Activated T-cell treated with anti-CD3 and anti-CD28 coated beads, Interleukin-2, amount 50 U/mL, for 1 hour (primary cell): ENCODE measurements around the gene PREX1.

ENCODE experiments used
- DNase-seq: peaks from one replicate; pipeline ENCODE4 v3.0.0-alpha.2; 2020

PREX1 gene

DNA sequence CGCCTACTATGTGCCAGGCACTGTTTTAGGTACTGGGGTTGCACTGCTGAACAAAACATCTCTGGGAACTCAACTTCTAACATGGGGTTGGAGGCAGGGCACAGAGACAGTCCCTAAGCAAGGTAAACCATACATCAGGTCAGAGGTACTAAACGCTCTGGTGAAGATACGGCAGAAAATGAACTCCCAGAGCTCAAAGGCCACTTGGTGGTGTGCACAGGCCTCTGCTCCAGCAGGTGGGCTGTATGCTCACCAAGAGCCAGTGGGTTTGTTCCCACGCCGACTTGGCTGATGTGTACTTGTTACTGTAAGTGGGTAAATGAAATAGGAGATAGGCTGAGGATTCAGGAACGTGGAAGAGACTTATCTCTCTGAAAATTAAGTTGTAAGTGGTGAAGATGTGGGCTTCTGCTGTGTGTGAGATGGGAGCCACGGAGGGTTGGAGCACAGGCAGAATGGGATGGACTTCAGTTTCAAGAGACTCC is 133.4 kb downstream of the PREX1 start:
- DNase-seq = no peak

DNA sequence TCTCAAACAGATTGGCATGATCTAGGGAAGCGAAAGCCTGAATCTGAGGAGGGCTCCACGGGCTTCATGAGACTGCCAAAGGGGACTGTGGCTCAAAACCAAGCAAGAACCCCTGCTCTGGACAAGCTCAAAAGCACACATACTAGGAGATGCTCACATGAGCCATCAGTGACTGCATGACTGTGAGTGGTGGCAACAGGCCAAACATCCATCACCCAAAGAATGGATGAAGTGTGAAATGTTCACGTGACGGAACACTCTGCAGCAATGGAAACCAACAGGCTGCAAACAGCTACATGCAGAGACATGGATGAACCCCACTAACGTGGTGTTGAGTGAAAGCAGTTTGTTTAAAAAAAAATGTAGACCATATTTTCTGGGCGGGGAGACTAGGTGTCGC is 136.3 kb downstream of the PREX1 start:
- no peak for DNase-seq

DNA sequence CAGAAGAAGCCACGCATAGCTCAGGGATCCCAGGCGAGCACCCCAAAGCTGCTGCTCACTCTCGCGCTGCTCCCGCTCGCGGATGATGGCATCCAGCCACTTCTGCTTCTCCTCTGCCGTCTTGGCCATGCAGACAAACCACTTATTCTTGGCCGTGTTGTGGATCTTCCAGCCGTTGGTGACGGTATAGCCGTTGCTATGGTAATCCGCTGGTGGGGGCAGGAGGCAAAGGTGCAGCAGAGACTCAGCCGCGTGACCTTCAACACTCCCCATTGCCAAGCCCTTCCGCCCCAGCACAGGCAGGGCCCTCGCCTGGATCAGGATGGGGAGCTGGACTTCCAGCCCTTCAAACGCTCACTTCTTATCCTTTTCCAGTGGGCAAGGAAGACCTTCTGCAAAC is 136.9 kb downstream of the PREX1 start:
- DNase-seq = no peak

DNA sequence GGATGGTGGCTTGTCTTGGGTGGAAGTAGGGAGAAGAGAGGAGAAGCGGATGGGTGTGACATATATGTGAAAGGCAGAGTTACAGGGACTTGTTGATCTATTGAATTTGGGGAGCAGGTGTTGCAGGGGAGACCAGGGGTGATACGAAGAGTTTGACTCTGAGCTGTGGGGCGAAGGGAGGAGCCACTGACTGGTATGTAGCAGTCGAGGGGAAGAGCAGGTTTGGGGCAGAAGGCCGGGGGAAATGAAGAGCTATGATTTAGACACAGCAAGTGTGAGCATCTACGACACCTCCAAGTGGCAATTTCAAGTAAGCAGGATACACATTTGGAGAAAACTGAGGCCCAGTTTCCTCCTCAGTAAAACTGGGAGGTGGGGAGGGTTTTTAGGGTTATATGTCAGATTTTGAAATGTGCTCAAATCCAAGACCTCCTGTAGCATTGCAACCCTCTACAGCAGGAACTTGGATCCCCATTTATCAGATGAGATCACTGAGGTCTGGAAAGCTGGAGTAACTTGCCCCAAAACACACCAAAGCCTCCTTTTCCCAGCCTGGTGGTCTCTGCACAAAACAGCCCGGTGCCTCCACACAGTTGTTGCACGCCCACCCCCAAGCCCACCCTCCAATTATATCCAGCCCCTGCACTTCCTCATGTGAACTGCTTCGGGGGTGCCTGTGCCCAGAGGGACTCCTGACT is 137.8 kb downstream of the PREX1 start:
- no peak for DNase-seq

DNA sequence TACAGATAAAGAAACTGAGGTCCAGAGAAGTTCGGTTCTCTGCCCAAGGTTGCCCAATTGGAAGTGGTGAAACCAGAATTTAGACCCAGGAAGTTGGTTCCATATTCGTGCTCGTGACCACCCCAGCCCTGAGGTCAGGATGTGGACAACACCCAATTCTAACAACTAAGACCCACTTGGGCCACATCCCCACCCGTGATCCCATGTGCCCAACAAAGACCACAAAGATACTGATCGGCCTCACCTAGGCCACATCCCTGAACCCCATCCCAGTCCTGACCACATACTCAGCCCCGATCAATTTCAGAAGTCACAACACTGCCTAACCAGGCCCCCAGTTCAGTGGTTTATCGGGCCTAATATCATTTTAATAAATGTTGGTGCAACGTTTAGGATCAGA is 138.4 kb downstream of the PREX1 start:
- DNase-seq = no peak

DNA sequence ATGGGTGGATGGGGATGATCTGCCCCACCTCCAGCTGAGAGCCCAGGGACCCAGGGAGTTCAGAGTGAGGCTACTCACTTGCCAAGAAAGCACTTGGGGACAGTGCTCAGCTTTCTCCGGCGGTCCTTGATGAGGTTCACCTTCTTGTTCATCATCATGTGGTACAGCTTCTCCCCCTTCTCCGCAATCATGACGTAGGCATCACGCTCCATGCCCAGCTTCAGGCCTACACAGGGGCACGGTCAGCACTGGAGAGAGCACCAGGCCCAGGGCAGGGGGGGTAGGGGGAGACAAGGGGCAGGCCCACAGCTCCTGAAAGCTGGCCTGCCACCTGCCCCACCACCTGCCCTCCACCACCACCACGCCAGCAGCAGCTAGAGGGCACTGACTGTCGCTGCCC is 139.2 kb downstream of the PREX1 start:
- DNase-seq = no peak

DNA sequence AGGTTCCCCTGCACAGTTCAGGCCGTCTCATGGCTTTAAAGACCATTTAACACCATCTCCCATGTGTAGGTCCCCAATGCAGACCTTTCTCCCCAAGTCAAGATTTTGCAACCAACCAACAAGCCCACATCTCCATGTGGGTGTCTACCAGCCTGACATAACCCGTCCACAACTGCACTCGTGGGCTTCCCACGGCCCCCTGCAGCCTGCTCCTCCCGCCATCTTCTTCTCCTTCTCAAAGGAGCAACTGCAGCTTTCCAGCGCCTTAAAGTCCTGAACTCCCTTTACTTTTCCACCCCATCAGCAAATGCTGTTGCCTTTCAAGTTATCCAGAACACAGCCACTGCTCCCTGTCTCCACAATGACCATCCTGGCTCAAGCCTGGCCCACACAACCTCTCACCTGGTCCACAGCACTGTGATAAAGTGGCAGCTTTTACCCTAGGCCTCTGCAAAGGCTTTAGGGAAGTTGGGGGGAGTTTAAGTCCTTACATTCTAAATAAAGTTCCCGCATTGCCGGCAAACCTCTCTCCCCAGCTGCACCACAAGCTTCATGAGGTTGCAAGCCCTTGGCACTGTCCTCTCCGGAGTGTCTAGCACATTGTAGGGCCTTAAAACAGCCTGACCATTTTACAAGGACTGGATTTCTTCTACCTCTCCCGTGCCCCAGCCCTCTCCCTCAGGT is 140.5 kb downstream of the PREX1 start:
- DNase-seq = no peak

DNA sequence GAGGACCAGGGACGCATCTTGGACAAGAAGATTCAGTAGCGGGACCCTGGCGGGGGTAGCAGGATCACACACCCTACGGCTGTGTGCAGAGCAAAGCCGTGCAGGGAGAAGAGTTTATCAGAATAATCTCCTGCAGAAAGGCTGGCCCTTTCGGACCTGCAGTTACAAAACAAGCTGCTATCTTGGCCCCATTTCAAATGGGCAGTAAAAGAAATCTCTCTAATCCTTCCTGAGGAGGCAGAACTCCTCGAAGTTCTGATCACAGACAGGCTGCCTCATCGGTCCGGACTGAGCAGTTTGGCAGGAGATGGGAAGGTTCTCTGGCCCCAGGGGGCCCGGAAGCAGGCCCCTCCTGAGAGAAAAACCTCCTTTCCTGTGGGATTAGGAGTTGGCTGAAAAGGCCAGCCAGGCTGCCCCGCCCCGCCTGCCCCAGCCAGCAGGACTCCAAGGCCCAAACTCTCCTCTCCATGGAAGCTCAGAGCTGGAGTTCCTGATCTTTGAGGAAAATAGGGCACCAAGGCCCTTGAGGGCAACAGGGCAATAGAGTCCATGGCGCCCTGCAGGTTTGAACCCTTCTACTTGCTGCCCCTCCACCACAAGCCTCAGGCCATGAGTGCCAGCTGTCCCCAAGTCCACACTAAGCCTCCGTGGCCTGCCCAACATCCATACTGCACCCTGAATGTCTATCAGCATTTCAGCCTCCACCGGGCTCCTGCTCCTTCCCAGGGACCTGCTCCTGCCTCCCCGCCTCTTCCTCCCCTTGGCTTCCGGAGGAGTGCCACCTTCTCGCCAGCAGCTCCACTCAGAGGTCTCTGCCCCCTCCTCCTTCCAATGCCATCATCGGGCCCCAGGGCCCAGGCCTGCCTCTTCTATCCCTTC is 141.3 kb downstream of the PREX1 start:
- no peak for DNase-seq

DNA sequence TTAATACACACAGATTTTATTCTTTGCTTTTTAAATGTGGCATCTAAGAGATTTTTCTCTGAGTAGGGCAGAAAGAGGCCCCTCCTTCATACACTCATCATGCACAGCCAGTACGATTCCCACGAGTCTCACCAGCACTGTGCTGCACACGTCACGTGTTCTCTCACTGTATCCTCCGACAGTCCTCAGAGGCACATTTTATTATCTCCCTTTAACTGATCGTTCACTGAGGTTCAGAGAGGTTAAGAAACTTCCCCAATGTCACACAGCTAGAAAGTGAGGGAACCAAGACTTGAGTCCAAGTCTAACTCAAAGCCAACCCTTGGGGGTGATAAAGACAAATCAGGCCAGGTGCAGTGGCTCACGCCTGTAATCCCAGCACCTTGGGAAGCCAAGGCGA is 142.5 kb downstream of the PREX1 start:
- DNase-seq = no peak

DNA sequence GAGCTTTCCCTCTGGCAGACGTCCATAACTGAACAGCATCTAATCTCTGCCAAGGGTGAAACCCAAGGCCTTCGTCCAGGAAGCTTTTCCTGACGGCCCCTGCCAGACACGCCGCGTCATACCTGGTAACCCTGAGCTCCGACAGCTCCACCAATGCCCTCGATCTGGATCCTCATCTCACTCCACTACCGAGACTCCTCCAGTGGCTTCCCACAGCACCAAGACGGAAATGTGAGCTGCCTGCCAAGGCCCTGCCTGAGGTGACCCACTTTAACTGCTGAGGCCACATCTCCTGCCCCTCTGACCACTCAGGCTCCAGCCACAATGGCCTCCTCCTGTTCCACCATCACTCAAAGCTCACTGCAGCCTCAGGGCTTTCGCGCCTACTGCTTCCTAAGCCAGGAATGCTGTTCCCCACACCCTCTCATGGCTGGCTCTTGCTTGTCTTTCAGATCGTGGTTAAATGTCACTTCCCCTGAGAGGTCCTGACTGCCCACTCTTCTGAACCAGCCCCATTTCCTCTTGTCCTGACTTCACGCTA is 143.2 kb downstream of the PREX1 start:
- DNase-seq = no peak

DNA sequence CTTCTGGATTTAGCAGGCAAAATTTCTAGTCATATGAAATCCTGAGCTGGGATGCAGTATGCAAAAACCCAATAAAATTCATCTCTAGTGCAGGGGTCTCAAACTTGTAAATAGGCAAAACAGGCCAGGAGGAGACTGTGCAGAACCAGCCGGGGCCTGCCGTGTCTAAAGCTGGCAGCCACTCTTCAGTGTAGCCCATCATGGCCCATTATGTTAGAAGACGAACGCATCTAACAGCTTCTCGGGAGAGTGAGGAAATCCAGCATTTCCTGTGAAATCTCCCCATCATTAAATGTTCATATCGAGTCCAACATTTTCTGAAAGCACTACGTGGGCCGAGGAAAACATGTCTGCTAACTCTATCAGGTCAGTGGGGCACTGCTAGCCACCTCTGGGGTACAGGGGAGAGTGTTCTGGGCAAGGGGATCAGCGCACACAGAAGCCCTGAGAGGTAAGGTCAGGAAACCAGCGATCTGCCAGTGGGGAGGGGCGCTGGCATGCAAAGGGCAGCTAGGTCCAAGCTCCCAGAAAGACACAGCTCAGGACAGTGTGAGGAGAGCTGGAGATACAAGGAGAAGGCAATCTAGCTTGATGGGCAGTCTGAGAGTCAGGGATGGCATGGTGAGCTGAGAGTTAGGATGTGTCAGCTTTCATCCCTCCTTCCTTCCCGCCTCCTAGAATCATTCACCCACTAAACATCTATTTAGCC is 144.2 kb downstream of the PREX1 start:
- no peak for DNase-seq

DNA sequence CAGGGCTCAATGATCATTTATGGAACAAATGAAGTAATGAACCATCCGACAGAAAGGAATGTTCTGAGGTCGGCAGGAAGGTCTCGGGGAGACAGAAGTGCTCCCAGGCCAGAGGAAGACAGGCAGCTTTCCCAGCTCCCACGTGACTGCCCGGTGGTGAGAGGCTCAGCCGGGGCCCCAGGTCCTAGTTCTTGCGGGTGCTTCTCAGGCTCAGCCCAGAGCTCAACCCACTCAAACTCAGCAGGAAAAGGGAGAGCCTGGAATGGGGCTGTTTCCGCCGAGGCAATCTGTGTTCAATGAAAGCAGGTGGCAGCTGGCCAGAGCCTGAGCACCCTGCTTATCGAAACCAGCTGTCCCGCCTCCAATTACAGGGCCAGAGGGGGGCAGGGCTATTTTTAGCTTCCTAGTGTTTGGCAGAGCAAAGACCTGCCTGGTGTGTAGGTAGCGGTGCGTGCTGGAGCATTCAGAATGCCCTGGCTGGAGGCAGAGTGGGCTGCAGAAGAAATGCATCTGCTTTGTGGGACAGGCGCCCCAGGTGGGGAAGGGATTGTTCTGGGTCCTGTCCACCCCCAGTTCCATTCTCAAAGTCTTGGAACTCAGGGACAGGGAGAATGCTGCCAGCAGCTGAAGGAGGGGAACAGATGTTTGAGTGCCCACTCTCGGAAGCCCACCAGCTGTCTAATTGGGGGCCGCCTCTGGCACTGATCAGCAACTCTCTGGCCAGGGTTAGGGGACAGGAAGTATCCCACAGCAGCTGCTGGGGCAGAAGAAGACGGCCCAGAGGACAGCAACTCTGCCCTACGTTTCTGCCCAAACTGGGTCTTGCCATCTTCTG is 145.1 kb downstream of the PREX1 start:
- no peak for DNase-seq

DNA sequence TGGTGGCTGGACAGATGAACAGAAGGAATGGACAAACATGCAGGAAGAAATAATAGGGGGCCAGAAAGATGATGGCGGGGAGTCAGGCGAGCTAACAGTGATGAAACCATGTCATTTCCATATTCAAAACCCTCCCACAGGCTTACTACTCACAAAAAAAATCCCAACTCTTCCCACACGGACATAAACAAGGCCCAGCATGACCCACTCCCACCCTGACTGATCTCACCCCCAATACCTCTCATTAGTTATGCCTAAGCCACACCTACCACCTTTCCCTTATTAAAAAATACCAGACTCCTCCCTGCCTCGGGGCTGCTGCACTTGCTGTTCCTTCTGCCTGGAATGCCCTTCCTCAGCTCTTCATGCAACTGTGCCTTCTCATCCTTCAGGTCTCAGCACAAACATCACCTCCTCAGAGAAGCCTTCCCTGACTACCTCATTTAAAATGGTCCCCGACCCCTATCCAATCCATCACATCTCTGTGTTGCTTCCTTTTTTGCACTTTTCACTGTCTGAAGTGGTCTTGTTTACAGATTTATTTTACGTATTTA is 145.8 kb downstream of the PREX1 start:
- DNase-seq = no peak

DNA sequence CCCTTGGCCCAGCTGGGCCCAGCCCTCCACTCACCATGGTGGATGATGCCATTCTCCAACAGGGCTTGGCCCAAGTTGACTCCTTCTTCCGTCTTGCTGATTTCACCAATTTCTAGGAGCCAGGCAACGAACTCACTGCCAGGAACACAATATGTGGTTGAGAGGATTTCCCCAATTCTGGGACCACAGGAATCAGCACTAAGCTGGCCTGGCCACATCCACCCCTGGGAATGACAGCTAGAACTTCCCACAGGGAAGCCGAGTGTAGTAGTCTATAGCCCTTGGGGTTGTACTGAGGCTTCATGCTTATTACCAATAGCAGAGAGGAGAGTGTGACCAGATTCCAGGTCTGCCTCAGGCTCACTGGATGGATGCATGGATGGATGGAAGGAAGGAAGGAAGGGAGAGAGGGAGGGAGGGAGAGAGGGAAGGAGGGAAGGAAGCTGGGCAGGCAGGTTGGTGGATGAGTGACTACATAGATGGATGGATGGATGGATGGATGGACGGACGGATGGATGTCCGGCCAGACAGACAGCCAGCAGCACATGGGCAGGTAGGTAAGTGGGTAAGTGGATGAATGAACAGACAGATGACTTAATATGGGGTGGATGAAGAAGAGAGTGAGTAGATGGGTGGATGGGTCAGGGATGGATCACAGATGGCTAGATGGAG is 146.5 kb downstream of the PREX1 start:
- DNase-seq = no peak

DNA sequence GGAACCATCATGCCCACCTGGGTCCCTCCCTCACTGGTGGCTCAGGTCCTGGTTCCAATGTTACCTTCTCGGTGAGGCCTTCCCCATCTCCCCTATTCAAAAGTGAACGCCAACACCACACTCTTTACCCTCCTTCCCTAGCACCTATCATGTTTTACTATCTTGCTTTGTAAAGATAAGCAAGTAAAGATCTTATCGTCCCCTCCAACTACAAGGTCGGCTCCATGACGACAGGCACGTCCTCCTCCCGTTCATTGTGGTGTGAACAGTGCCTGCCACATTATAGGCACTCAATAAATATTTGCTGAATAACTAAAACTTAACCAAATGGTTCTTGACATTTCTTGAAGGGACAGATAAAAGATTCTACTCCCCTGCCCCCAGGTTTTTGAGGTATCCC is 147.1 kb downstream of the PREX1 start:
- DNase-seq = no peak

DNA sequence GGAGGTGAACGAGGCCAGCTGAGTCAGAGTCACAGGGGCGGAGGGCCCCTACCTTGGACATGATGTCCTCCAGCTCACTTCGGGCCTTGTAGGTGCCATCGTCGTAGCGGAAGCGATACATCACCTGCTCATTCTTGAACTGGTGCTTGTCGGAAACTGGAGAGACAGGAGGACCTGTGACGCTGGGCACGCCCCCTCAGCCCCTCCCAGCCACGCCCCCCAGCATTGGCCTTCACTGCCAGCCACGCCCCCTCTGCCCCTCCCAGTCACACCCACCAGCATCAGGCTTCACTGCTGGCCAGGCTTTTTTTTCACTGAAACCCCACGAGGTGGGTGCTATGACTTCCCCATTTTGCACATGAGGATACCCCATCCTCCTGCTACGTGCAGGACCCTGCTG is 148.2 kb downstream of the PREX1 start:
- DNase-seq = no peak

DNA sequence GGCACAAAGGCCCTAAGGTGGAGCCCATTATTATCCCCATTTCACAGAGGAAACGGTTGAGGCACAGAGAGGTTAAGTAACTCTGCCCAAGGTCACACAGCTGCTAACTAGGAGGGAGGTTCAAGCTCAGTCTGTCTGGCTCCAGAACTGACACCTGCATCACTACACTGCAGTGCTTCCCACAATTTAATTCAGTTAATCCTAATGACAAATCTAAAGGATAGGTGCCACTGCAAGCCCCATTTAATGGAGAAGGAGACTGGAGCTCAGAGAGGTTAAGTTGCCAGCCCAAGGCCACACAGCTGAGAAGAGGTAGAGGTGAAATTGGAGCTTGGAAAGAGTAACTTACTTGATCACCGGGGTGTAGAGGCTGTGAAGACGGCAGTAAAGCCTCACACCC is 148.8 kb downstream of the PREX1 start:
- DNase-seq = no peak

DNA sequence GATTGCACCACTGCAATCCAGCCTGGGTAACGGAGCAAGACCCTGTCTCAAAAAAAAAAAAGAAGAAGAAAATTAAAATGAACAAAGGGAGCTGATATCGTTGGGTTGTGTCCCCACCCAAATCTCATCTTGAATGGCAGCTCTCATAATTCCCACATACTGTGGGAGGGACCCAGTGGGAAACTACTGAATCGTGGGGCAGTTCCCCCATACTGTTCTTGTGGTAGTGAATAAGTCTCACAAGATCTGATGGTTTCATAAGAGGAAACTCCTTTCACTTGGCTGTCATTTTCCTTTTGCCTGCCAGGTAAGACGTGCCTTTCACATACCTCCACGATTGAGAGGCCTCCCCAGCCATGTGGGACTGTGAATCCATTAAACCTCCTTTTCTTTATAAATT is 149.4 kb downstream of the PREX1 start:
- no peak for DNase-seq

DNA sequence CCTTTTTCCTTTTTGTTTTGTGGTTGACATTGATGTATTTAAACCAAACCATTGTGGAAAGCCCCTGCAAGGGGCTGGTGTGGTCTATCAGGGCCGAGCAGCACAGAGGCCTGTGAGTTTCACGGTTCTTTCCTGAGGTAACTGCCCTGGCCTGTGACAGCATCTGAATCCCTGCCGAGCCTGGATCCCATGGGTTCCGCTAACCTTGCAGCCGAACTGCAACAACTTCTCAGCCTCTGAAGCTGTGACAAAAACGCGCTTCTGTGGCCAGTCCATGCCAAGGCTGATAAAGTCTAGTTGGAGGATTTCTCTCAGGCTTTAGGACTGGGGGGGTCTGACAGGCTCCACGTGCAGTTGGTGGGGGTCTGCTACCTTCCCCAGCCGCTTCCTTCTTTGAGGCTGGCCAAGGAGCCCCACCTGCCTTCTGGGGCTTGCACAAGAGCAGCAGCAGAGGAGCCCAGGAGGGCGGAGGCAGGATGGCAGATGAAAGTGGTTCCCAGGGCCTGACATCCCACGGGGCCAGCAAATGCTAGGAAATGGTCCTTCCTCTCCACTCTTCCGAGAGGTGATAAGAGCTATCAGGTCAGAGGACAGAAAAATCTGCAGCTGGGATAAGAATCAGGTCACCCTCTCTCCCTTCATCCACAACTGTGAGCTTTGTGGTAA is 150.9 kb downstream of the PREX1 start:
- no peak for DNase-seq

DNA sequence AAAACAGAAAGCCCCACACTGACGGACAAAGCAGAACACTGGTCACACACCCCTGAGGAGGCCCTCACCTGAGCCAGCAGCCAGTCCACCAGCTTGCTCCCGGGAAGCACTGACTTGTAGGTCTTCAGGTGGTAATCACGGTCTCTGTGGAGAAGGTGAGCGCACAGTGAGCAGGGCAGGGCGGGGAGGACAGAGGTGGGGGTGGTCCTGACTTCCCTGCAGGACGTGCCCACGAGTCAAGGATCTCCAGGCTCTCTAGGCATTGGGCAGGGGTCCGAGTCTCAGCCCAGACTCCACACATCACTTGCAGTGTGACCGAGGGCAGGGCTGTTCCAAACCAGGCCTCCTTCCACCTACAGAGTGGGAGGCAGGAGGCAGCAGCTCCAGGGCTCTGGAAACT is 151.7 kb downstream of the PREX1 start:
- DNase-seq = no peak
